ENCODE measurements around the gene ADAMTSL4. TPM values are rescaled to one million over a fixed set of nuclear protein-coding genes. Genes with fewer than 3 reads are reported as not detected.

The ADAMTSL4 gene
- polyA plus RNA-seq, 1 of the 3 experiments (the other 2 are of a cell fraction), result 3.4 TPM

DNA sequence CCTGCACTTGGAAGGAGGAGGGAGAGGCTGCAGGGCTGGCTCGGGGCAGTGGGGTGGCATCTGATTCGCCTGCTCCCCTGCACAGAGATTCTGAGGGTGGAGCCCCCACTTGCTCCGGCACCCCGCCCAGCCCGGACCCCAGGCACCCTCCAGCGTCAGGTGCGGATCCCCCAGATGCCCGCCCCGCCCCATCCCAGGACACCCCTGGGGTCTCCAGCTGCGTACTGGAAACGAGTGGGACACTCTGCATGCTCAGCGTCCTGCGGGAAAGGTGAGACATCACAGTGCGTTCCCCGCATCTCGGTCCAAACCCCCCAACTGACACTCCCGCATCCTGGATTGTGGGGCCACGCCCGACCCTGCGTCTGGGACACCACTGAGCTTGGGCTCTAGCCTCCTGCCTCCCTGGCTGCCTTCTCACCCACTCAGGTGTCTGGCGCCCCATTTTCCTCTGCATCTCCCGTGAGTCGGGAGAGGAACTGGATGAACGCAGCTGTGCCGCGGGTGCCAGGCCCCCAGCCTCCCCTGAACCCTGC, 7.9 kb downstream of the ADAMTSL4 start:
- Histone ChIP-seq H3K9me2 (no peaks in the 10 kb centered on the region), H4K20me1 (ENCODE audit: insufficient read depth) (peaks cover 6% of the 10 kb centered on the region; the same call in 1 of the 2 replicates), H3K79me2 (ENCODE audit: insufficient read depth) (peaks cover 31% of the 10 kb centered on the region), H2AFZ (ENCODE audit: low read depth) (no peak overlapping the region), H3K4me1 (ENCODE audit: control insufficient read depth in 1 of 2, insufficient read depth in 2 of 2, low read depth in 1 of 2, low read length in 1 of 2) (peaks cover 18 to 21% of the 10 kb centered on the region in 2 experiments; a peak in 3 of 4 replicates), H3F3A (replicated peaks; ENCODE audit: insufficient read depth) (peaks cover 16% of the 10 kb centered on the region), H3K27ac (ENCODE audit: low read depth in 2 of 2, low read length in 1 of 2) (no peak overlapping the region), H3K4me2 (no peak overlapping the region), H3K9ac (no peak overlapping the region), H3K9me3 (no peaks in the 10 kb centered on the region), H3K27me3 (ENCODE audit: insufficient read depth) (no peaks in the 10 kb centered on the region), H3K4me3 (ENCODE audit: low read depth in 2 of 2, low read length in 1 of 2) (no peak overlapping the region), H3K36me3 (replicated peaks in 1 of 2; ENCODE audit: control insufficient read depth in 1 of 2, insufficient read depth in 2 of 2, low read length in 1 of 2) (no peaks in the 10 kb centered on the region)
- WGBS (ENCODE audit: low lambda C conversion rate), result 95% methylated on average over 18 of the region's 26 CpGs
- DNase-seq, result no peak
- ChIA-PET CTCF (interaction anchor here (1.1 to 5.2 kb wide), 3 partner anchors 11 to 256 kb away, joined by 3 to 58 read pairs (median 6); no protein-coding TSS in a partner anchor), POLR2A (no interaction called here)
- TF ChIP-seq NFIC (IDR thresholded peaks at IDR 0.05; ENCODE audit: borderline replicate concordance) (no peak), YY1 (IDR thresholded peaks at IDR 0.05; ENCODE audit: low read depth) (no peak), RXRA (IDR thresholded peaks at IDR 0.05; ENCODE audit: borderline replicate concordance, low read depth) (no peak), GATA2 (CRISPR knock-in tag; IDR thresholded peaks at IDR 0.05) (no peak)

DNA sequence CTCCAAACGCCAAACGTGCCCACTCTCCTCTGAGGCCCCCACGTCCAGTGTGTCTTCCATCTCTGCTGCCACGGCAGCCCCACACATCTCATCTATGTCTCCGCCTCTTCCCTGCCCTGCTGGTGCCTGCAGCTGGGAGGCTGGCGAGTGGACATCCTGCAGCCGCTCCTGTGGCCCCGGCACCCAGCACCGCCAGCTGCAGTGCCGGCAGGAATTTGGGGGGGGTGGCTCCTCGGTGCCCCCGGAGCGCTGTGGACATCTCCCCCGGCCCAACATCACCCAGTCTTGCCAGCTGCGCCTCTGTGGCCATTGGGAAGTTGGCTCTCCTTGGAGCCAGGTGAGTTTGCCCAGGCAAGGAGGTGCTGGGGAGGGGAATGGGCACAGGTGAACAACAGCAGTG, 8.6 kb downstream of the ADAMTSL4 start:
- DNase-seq, result no peak
- H3K9me3 ChIP-seq, result no peaks in the 10 kb centered on the region
- no peak overlapping the region for H3K4me2 ChIP-seq
- H3K27me3 ChIP-seq (ENCODE audit: insufficient read depth), result no peaks in the 10 kb centered on the region
- no peaks in the 10 kb centered on the region for H3K9me2 ChIP-seq
- H3K36me3 ChIP-seq (replicated peaks in 1 of 2; ENCODE audit: control insufficient read depth in 1 of 2, insufficient read depth in 2 of 2, low read length in 1 of 2), result no peaks in the 10 kb centered on the region
- peaks cover 18 to 24% of the 10 kb centered on the region in 2 experiments for H3K4me1 ChIP-seq (ENCODE audit: control insufficient read depth in 1 of 2, insufficient read depth in 2 of 2, low read depth in 1 of 2, low read length in 1 of 2)
- H4K20me1 ChIP-seq (ENCODE audit: insufficient read depth), result peaks cover 6% of the 10 kb centered on the region; the same call in 1 of the 2 replicates
- peaks cover 37% of the 10 kb centered on the region for H3K79me2 ChIP-seq (ENCODE audit: insufficient read depth)
- H3K9ac ChIP-seq, result no peak overlapping the region
- no peak overlapping the region for H2AFZ ChIP-seq (ENCODE audit: low read depth)
- no peak overlapping the region for H3K4me3 ChIP-seq (ENCODE audit: low read depth in 2 of 2, low read length in 1 of 2)
- WGBS (ENCODE audit: low lambda C conversion rate), result 91% methylated on average over 13 of the region's 15 CpGs
- H3K27ac ChIP-seq (ENCODE audit: low read depth in 2 of 2, low read length in 1 of 2), result no peak overlapping the region
- ChIA-PET POLR2A (no interaction called here), CTCF (interaction anchor here (1.1 to 5.2 kb wide), 4 partner anchors 10 to 255 kb away, joined by 3 to 58 read pairs (median 12); partner anchors contain the start of gene FALEC)
- peaks cover 15% of the 10 kb centered on the region for H3F3A ChIP-seq (replicated peaks; ENCODE audit: insufficient read depth)
- TF ChIP-seq MXI1 (IDR thresholded peaks at IDR 0.05; ENCODE audit: low read depth, low read length), result no peak
- TF ChIP-seq, protein P1, sequence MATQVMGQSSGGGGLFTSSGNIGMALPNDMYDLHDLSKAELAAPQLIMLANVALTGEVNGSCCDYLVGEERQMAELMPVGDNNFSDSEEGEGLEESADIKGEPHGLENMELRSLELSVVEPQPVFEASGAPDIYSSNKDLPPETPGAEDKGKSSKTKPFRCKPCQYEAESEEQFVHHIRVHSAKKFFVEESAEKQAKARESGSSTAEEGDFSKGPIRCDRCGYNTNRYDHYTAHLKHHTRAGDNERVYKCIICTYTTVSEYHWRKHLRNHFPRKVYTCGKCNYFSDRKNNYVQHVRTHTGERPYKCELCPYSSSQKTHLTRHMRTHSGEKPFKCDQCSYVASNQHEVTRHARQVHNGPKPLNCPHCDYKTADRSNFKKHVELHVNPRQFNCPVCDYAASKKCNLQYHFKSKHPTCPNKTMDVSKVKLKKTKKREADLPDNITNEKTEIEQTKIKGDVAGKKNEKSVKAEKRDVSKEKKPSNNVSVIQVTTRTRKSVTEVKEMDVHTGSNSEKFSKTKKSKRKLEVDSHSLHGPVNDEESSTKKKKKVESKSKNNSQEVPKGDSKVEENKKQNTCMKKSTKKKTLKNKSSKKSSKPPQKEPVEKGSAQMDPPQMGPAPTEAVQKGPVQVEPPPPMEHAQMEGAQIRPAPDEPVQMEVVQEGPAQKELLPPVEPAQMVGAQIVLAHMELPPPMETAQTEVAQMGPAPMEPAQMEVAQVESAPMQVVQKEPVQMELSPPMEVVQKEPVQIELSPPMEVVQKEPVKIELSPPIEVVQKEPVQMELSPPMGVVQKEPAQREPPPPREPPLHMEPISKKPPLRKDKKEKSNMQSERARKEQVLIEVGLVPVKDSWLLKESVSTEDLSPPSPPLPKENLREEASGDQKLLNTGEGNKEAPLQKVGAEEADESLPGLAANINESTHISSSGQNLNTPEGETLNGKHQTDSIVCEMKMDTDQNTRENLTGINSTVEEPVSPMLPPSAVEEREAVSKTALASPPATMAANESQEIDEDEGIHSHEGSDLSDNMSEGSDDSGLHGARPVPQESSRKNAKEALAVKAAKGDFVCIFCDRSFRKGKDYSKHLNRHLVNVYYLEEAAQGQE (IDR thresholded peaks at IDR 0.05; ENCODE audit: low read depth, low read length), result no peak
- no peak for TF ChIP-seq TEAD4 (IDR thresholded peaks at IDR 0.05; ENCODE audit: borderline replicate concordance, insufficient read depth)
- TF ChIP-seq SMC3 (IDR thresholded peaks at IDR 0.05; ENCODE audit: low read depth, low read length), result no peak
- no peak for TF ChIP-seq GABPA (IDR thresholded peaks at IDR 0.05; ENCODE audit: low read depth)
- TF ChIP-seq CHD2 (IDR thresholded peaks at IDR 0.05; ENCODE audit: low read length, partially characterized antibody), result no peak
- TF ChIP-seq NRF1 (IDR thresholded peaks at IDR 0.05; ENCODE audit: low read depth, low read length), result no peak
- TF ChIP-seq, protein P2, sequence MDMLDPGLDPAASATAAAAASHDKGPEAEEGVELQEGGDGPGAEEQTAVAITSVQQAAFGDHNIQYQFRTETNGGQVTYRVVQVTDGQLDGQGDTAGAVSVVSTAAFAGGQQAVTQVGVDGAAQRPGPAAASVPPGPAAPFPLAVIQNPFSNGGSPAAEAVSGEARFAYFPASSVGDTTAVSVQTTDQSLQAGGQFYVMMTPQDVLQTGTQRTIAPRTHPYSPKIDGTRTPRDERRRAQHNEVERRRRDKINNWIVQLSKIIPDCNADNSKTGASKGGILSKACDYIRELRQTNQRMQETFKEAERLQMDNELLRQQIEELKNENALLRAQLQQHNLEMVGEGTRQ (IDR thresholded peaks at IDR 0.05; ENCODE audit: borderline replicate concordance, low read depth, low read length), result no peak

Measured in SK-N-SH (cell line).